Astrocyte (in vitro differentiated cells and primary cell): Measurements from ENCODE around the gene EEA1. TPM values are rescaled to one million over a fixed set of nuclear protein-coding genes. Genes with fewer than 3 reads are reported as not detected.
A peak's percentile ranks its signal among the peaks of the same experiment; 100 is the strongest.

Experiments
- DNase-seq: peaks from one replicate; pipeline ENCODE4 v3.0.0-alpha.2; 2010; ENCODE audit warnings: low read depth
- FAIRE-seq: peaks from 2 replicates; lab custom pipeline; 2011; peaks lifted over from hg19 to GRCh38; lab: Jason Lieb, UNC
- H2AFZ ChIP-seq: 2 replicates; pipeline ENCODE4 v1.6.0; 2012; ENCODE audit warnings: low read depth, low read length, inconsistent platforms
- H3K27ac ChIP-seq: 2 replicates; pipeline ENCODE4 v1.5.1; 2011; ENCODE audit warnings: low read depth, low read length, inconsistent platforms
- H3K27me3 ChIP-seq: 2 replicates; pipeline ENCODE4 v1.6.0; 2011; ENCODE audit warnings: low read length, inconsistent platforms; ENCODE audit not compliant: insufficient read depth
- H3K36me3 ChIP-seq: 2 replicates; pipeline ENCODE4 v1.5.1; 2011; ENCODE audit warnings: low read length, inconsistent platforms; ENCODE audit not compliant: insufficient read depth
- H3K4me1 ChIP-seq: 2 replicates; pipeline ENCODE4 v1.5.1; 2011; ENCODE audit warnings: low read length, inconsistent platforms; ENCODE audit not compliant: insufficient read depth
- H3K4me2 ChIP-seq: 2 replicates; pipeline ENCODE4 v1.6.0; 2012; ENCODE audit warnings: low read length, inconsistent platforms
- H3K4me3 ChIP-seq: 2 replicates; pipeline ENCODE4 v1.5.1; 2011; ENCODE audit warnings: low read depth, mild to moderate bottlenecking, low read length, inconsistent platforms; ENCODE audit not compliant: insufficient read depth
- H3K79me2 ChIP-seq: 2 replicates; pipeline ENCODE4 v1.6.0; 2012; ENCODE audit warnings: mild to moderate bottlenecking, low read length, inconsistent platforms; ENCODE audit not compliant: insufficient read depth
- H3K9ac ChIP-seq: 2 replicates; pipeline ENCODE4 v1.6.0; 2012; ENCODE audit warnings: mild to moderate bottlenecking, low read length, inconsistent platforms
- H3K9me3 ChIP-seq: 2 replicates; pipeline ENCODE4 v1.5.1; 2012; ENCODE audit warnings: low read depth, mild to moderate bottlenecking, low read length, inconsistent platforms; ENCODE audit not compliant: insufficient read depth
- H4K20me1 ChIP-seq: 2 replicates; pipeline ENCODE4 v1.6.0; 2012; ENCODE audit warnings: low read length, inconsistent platforms; ENCODE audit not compliant: insufficient read depth
- H3K27ac Mint-ChIP-seq: one replicate; pipeline ENCODE4 v1.8.0; 2021; ENCODE audit warnings: mild to moderate bottlenecking, mixed read lengths; ENCODE audit not compliant: unreplicated experiment
- H3K27me3 Mint-ChIP-seq: one replicate; pipeline ENCODE4 v1.8.0; 2021; ENCODE audit warnings: low read depth, mixed read lengths; ENCODE audit not compliant: unreplicated experiment
- H3K36me3 Mint-ChIP-seq: one replicate; pipeline ENCODE4 v1.8.0; 2021; ENCODE audit warnings: low read depth, mixed read lengths; ENCODE audit not compliant: unreplicated experiment
- H3K4me1 Mint-ChIP-seq: one replicate; pipeline ENCODE4 v1.8.0; 2021; ENCODE audit warnings: low read depth, mixed read lengths; ENCODE audit not compliant: unreplicated experiment
- H3K4me3 Mint-ChIP-seq: one replicate; pipeline ENCODE4 v1.8.0; 2021; ENCODE audit warnings: mild to moderate bottlenecking, moderate library complexity, mixed read lengths; ENCODE audit not compliant: unreplicated experiment
- H3K9me3 Mint-ChIP-seq: one replicate; pipeline ENCODE4 v1.8.0; 2021; ENCODE audit warnings: mild to moderate bottlenecking, mixed read lengths; ENCODE audit not compliant: unreplicated experiment
- EZH2 ChIP-seq: IDR thresholded peaks from 2 replicates; pipeline ENCODE4 v1.6.1; 2012; ENCODE audit warnings: mild to moderate bottlenecking, low read length, inconsistent platforms; ENCODE audit not compliant: insufficient read depth
- total RNA-seq: library from RNA; stranded (reverse); gene quantifications from 2 replicates; pipeline ENCODE4 v1.2.1, GENCODE V29; 2021
- TF ChIP-seq, protein P1 (sequence below): IDR thresholded peaks from 2 replicates; pipeline ENCODE4 v1.5.1; 2011; ENCODE audit warnings: low read depth, mild to moderate bottlenecking, inconsistent platforms, low read length, moderate library complexity; ENCODE audit not compliant: insufficient read depth

The EEA1 gene
- total RNA-seq, 1 donor from 2014 or later = 36.5 TPM

DNA sequence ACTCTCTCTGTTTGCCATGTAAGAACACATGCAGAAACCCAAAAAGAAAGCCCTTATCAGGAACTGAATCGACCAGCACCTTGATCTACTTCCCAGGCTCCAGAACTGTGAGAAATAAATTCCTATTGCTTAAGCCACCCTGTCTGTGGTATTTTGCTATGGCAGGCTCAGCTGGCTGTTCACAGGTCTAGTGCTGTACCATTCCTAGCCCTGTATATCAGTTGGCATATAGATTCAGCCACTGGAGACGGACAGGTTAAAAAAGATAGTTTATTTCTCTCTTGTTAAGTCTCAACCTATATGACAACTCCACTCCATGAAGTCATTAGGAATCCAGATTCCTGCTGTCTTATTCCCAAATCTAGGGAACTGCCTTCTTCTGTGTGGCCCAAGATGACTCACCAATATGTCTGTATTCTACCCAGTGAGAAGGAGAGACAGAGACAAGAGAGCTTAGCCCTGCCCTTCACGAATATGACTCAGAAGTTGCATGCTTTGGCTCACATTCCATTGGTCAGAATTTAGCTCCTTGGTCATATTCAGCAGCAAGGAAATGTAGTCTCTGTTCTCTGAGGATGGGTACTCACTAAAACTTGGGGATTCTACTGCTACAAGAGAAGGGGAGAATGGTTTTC is 169.3 kb downstream of the EEA1 start:
- TF ChIP-seq, protein P1, sequence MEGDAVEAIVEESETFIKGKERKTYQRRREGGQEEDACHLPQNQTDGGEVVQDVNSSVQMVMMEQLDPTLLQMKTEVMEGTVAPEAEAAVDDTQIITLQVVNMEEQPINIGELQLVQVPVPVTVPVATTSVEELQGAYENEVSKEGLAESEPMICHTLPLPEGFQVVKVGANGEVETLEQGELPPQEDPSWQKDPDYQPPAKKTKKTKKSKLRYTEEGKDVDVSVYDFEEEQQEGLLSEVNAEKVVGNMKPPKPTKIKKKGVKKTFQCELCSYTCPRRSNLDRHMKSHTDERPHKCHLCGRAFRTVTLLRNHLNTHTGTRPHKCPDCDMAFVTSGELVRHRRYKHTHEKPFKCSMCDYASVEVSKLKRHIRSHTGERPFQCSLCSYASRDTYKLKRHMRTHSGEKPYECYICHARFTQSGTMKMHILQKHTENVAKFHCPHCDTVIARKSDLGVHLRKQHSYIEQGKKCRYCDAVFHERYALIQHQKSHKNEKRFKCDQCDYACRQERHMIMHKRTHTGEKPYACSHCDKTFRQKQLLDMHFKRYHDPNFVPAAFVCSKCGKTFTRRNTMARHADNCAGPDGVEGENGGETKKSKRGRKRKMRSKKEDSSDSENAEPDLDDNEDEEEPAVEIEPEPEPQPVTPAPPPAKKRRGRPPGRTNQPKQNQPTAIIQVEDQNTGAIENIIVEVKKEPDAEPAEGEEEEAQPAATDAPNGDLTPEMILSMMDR = no peak
- no peak for TF ChIP-seq EZH2
- Mint-ChIP-seq H3K27me3 (no peaks in the 10 kb centered on the region), H3K4me1 (peaks cover 21% of the 10 kb centered on the region), H3K27ac (peak overlapping the region; percentile 87), H3K4me3 (no peak overlapping the region), H3K36me3 (no peaks in the 10 kb centered on the region), H3K9me3 (no peaks in the 10 kb centered on the region)
- no peaks in the 10 kb centered on the region for H4K20me1 ChIP-seq
- peak overlapping the region; percentile 56 for H3K27ac ChIP-seq
- no peaks in the 10 kb centered on the region for H3K36me3 ChIP-seq
- H3K9me3 ChIP-seq = no peaks in the 10 kb centered on the region
- H2AFZ ChIP-seq = no peak overlapping the region
- no peak overlapping the region for H3K9ac ChIP-seq
- H3K4me2 ChIP-seq = peak overlapping the region; percentile 32
- no peaks in the 10 kb centered on the region for H3K79me2 ChIP-seq
- H3K4me1 ChIP-seq = peaks cover 9% of the 10 kb centered on the region
- no peak overlapping the region for H3K4me3 ChIP-seq
- H3K27me3 ChIP-seq = no peaks in the 10 kb centered on the region
- DNase-seq (peak; percentile 98), FAIRE-seq (peak; percentile 94)

DNA sequence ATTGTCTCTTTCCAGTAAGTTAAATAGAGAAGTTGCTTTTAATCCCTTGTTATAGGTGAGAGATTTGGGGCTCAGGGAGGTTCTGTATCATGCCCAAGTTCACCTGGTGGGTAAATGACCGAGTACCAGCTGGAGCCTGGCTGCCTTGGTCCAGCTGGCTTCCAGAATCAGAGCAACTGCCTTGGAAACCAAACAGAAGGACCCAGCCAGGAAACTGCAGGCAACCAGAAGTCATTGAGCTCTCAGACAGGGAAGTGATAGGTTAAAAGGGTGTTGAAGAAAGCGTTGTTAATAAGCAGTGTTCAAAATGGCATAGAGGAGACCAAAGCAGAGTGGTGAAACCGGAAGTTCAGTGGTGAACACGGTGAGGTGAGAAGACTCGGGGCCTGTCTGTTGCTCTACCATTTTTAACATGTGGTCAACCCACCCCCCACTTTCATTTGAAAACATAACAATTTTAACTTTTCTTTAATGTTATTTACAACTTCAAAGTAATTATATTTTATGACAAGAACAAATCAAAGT is 171.4 kb downstream of the EEA1 start:
- H3K36me3 ChIP-seq = no peaks in the 10 kb centered on the region
- H3K27ac Mint-ChIP-seq = no peak overlapping the region
- H2AFZ ChIP-seq = no peak overlapping the region
- FAIRE-seq = no peak
- DNase-seq = no peak
- peaks cover 14% of the 10 kb centered on the region for H3K4me1 Mint-ChIP-seq
- no peaks in the 10 kb centered on the region for H3K9me3 ChIP-seq
- H3K27me3 ChIP-seq = no peaks in the 10 kb centered on the region
- peaks cover 7% of the 10 kb centered on the region for H3K4me1 ChIP-seq
- no peaks in the 10 kb centered on the region for H3K27me3 Mint-ChIP-seq
- no peak overlapping the region for H3K4me3 Mint-ChIP-seq
- H4K20me1 ChIP-seq = no peaks in the 10 kb centered on the region
- peaks cover 2% of the 10 kb centered on the region for H3K9me3 Mint-ChIP-seq
- no peak overlapping the region for H3K4me2 ChIP-seq
- peaks cover 2% of the 10 kb centered on the region for H3K36me3 Mint-ChIP-seq
- H3K79me2 ChIP-seq = no peaks in the 10 kb centered on the region
- TF ChIP-seq, protein P1 = no peak
- TF ChIP-seq EZH2 = no peak
- H3K27ac ChIP-seq = no peak overlapping the region
- H3K4me3 ChIP-seq = no peak overlapping the region
- H3K9ac ChIP-seq = no peak overlapping the region

DNA sequence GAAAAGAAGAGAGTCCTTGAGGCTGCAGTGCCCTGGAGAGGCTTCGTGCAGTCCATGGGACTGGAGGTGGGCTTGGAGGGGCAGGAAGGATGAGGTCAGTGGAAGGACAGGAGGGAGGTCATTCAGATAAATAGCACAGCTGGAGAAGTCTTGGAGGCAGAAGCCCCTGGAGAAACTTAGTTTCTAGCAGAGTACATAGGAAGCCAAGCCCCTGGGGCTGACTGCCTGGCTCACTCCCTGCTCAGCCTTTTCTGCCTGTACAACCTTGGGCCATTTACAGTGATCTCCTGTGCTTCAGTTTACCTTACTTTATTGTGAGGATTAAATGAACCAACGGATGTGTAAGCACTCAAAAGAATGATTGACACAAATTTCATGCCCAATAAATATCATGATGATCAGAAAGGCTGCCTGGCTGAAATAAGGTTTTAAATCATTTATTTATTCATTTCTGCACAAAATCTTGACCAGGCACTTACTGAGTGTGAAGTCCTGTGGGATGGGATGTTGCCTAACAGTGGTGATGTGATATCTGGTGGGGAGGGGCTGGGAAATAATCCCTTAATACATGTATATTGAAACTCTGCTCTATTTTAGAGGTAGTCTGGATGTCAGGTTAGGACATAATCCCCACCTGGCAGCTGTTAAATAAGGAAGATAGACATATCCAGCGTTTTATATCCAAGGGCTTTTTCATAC is 172.0 kb downstream of the EEA1 start:
- no peak for FAIRE-seq
- Mint-ChIP-seq H3K4me3 (no peak overlapping the region), H3K27ac (no peak overlapping the region), H3K4me1 (peaks cover 12% of the 10 kb centered on the region), H3K9me3 (peaks cover 2% of the 10 kb centered on the region), H3K27me3 (no peaks in the 10 kb centered on the region), H3K36me3 (peaks cover 2% of the 10 kb centered on the region)
- H3K79me2 ChIP-seq = no peaks in the 10 kb centered on the region
- no peaks in the 10 kb centered on the region for H3K36me3 ChIP-seq
- H3K27ac ChIP-seq = no peak overlapping the region
- H3K4me1 ChIP-seq = peaks cover 7% of the 10 kb centered on the region
- no peaks in the 10 kb centered on the region for H4K20me1 ChIP-seq
- DNase-seq = no peak
- H3K4me3 ChIP-seq = no peak overlapping the region
- H3K9me3 ChIP-seq = no peaks in the 10 kb centered on the region
- H3K9ac ChIP-seq = no peak overlapping the region
- H3K27me3 ChIP-seq = no peaks in the 10 kb centered on the region
- no peak overlapping the region for H2AFZ ChIP-seq
- H3K4me2 ChIP-seq = no peak overlapping the region
- no peak for TF ChIP-seq EZH2
- TF ChIP-seq, protein P1 = no peak
